Fibroblast of the conjunctiva (primary cell): ENCODE results near the gene EIF4G3.
"Not testable (repeated sequence)": the region's sequence is repeated elsewhere in the genome, so short reads cannot be mapped to it uniquely, and the experiment has no call there.

Experiments
- DNase-seq: peaks from one replicate; pipeline ENCODE4 v3.0.0-alpha.2; 2010; ENCODE audit warnings: low read depth

The EIF4G3 gene

DNA sequence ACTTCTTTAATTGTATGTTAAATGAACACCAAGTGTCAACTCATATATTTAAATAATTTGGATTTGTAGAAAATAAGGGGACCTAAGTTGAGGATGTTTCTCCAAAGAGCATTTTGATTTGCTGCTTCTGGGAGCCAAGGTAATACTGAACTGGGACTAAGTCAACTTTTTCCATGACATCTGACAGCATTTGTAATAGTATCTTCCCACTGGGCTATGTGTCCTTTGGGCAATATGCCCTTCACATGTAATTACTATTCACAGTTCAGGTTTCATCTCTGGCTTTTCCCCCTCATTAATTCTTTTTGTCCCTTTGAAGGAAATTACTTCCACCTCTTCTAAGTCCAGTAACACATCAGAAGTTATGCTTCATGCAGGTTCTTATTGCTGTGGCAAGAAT, 352.9 kb downstream of the EIF4G3 start:
- no peak for DNase-seq

DNA sequence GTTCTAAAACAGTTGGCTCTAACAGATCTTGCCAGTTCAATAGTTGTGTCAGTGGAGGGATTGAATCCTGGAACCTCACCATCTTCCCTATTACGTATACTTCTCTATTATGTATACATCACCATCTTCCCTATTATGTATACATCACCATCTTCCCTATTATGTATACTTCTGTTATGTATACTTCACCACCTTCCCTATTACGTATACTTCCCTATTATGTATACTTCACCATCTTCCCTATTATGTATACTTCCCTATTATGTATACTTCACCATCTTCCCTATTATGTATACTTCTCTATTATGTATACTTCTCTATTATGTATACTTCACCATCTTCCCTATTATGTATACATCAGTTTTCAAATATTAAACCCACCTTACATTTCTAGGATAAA, 355.2 kb downstream of the EIF4G3 start:
- no peak for DNase-seq

- DNase-seq = no peak
These were observed 356.9 kb downstream of the EIF4G3 start for GRCh38 chr1:20819818-20820217.

- DNase-seq = no peak
These were observed 362.2 kb downstream of the EIF4G3 start for GRCh38 chr1:20814534-20814871.

DNA sequence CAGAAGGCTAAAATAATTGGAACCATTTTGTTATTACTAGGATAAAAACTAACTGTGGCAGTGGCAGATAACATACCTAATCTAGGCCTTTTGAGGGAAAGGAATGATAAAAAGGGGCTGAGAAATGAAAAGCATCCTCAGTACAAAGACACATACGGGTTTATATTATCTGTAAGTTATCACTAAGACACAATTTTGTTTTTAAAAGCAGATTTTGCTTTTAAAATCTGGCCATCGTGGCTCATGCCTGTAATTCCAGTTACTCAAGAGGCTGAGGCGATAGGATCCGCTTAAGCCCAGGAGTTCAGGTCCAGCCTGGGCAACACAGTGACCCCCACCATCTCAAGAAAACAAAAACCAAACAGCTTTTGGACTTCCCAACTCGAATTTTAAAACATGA, 364.8 kb downstream of the EIF4G3 start:
- DNase-seq = no peak

- no peak for DNase-seq
These were observed 383.5 kb downstream of the EIF4G3 start for GRCh38 chr1:20793236-20793635.

DNA sequence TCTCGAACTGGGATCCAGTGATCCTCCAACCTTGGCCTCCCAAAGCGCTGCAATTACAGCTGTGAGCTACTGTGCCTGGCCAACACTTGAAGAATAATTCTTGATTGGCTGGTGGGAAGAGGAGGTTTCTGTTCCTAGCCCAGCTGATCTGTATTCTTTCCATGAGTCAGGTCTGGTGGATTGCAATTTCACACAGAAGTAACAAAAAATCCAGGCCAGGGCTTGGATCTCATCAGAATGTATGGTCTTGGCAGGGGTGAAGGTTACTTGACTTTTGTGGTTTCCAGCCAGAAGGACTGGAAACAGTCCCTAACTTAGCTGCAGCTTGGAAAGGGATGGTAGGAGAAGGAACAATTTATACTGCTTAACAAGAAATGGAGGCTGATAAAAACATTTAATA, 384.5 kb downstream of the EIF4G3 start:
- DNase-seq = peak; percentile 81

- DNase-seq = no peak
These were observed 385.9 kb downstream of the EIF4G3 start for GRCh38 chr1:20790785-20791184.

DNA sequence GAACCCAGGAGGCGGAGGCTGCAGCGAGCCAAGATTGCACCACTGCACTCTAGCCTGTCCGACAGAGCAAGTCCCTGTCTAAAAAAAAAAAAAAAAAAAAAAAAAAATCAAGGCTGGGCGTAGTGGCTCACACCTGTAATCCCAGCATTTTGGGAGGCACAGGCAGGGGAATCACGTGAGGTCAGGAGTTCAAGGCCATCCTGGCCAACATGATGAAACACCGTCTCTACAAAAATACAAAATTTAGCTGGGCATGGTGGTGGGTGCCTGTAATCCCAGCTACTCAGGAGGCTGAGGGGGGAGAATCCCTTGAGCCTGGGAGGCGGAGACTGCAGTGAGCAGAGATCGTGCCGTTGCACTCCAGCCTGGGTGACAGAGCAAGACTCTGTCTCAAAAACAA, 387.1 kb downstream of the EIF4G3 start:
- DNase-seq = not testable (repeated sequence)

GRCh38 chr1:20787840-20788795, 388.6 kb downstream of the EIF4G3 start:
- DNase-seq = peak; percentile 26

DNA sequence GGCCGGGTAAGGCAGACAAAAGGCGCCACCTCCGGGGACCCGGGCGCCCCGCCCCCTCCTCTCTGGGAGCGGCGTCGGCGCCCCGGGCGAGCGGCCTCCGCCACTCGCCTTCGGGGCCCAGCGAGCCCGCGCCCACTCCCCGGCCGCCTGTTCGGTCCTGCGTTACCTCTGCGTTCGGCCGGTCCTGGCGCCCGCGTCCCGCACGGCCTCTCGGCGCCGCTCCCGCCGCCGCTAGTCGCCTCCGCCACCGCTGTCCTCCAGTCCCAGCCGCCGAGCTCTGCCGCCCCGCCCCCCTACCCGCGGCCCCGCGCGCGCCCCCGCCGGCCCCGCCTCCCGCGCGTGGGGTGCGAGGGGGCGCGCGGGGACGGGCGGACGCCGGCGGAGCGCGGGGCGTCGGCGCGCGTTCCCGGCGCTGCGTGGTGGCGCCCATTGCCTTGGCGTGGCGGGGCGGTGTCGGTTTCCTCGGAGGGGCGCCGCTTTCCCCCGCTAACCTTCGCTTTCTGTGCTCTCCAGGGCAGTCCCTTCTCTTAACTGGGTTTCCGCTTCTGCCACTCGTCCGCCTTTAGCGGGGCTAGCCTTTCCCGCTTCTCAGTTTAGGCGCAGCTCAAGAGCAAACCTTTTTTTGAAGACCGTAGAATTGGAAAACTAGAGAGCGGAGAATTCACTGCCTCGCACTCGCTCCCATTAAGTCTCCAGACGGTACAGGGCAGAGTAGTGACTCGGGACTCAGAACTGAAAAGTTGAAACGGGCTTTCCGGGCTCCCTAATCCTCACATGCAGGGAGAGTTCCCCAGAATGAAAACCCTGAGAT, 389.5 kb downstream of the EIF4G3 start, which contains the start of gene HP1BP3:
HP1BP3 (minus strand) TSS at position 279 of the 811 bp plus-strand sequence. CDS start 6,867 bp downstream, outside the sequence.
- peak; percentile 33 for DNase-seq

GRCh38 chr1:20786253-20787028, 390.3 kb downstream of the EIF4G3 start:
- peak; percentile 93 for DNase-seq

- no peak for DNase-seq
These were observed 390.8 kb downstream of the EIF4G3 start for GRCh38 chr1:20785907-20786252.

DNA sequence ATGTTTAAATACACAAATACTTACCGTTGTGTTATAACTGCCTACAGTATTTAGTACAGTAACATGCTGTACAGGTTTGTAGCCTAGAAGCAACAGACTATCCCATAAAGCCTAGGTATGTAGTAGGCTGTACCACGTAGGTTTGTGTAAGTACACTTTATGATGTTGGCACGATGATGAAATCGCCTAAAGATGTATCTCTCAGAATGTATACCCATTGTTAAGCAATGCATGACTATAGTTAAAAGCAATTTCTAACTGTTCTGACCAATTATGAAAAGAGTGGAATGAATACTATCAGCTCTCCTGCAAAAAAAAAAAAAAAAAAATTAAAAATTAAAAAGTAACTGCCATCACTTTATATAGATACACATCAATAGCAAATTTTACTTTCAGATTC, 401.0 kb downstream of the EIF4G3 start:
- no peak for DNase-seq

GRCh38 chr1:20771780-20772179, 404.9 kb downstream of the EIF4G3 start:
- DNase-seq = no peak

- no peak for DNase-seq
These were observed 406.2 kb downstream of the EIF4G3 start for GRCh38 chr1:20770314-20771087.

DNA sequence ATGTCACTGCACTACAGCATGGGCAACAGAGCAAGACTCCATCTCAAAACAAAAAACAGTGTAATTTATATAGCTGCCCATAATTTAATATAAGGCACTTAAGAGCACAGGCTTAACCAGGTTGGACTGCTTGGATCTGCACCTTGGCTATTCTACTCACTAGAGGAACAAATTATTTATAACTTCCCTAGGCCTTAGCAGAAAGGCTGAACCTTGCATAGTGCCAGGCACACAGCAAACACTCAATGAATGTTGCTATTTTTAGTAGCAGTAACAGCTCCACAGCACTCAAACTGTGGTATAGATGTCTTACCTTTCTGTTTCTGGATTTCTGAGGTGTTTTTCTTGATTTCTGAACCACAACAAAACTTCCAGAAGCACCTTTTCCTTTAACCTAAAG, 409.4 kb downstream of the EIF4G3 start:
- no peak for DNase-seq

DNA sequence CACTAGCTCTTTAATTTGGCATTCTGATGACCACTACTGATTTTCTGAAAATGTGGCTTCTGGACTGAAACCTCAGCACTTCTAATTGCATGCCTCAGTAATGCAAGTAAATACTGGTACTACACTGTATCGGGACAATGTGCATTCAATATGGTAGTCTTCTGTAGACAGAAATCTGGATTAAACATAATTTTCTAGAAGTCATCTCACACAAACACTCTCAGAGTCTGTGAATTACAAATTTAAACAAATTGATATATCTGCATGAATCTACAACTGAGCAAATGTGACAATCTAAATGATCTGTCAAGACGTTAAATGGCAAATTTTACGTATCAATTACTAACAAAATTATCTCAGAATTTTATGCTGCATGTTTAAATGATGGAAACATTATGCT, 413.3 kb downstream of the EIF4G3 start:
- DNase-seq = no peak

DNA sequence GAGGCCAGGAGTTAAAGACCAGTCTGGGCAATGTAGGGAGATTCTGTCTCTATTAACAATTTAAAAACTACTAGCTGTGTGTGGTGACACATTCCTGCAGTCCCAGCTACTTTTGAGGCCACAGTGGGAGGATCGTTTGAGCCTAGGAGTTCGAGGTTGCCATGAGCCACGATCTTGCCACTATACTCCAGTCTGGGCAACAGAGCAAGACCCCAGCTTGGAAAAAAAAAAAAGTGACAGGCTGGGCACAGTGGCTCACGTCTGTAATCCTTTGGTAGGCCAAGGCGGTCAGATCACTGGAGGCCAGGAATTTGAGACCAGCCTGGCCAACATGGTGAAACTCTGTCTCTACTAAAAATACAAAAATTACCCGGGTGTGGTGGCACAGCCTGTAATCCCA, 416.4 kb downstream of the EIF4G3 start:
- DNase-seq = no peak
